ENCODE data around the gene CRYL1. TPM values are rescaled to one million over a fixed set of nuclear protein-coding genes. Genes with fewer than 3 reads are reported as not detected.

Gene CRYL1
- total and polyA plus RNA-seq, 2 donors (not counting 1 experiment from before 2014, with no cell fraction given) = 6.5 to 15.1 TPM

- Mint-ChIP-seq H3K27me3 (peaks cover 17% of the 10 kb centered on the region), H3K4me3 (no peak overlapping the region), H3K9me3 (ENCODE audit: insufficient read depth) (no peaks in the 10 kb centered on the region), H3K4me1 (no peaks in the 10 kb centered on the region), H3K27ac (no peak overlapping the region)
- ChIA-PET CTCF (no interaction called here), POLR2A (no interaction called here)
- DNase-seq (no peak), ATAC-seq (ENCODE audit: low read depth) (no peak)
- Histone ChIP-seq H3K4me3 (ENCODE audit: control extremely low read depth in 1 of 5, extremely low read depth in 1 of 5, insufficient read depth in 1 of 5, low read depth in 2 of 5, low read length in 4 of 5) (no peak overlapping the region), H3K9ac (ENCODE audit: low read length) (no peak overlapping the region), H3K27ac (ENCODE audit: low read length in 2 of 2) (no peak overlapping the region), H3K79me2 (ENCODE audit: control insufficient read depth, insufficient read depth, low read length) (no peaks in the 10 kb centered on the region), H3K9me3 (ENCODE audit: control extremely low read depth in 1 of 3, control insufficient read depth in 2 of 3, insufficient read depth in 1 of 3, low read length in 2 of 3) (no peaks in the 10 kb centered on the region), H4K20me1 (ENCODE audit: control insufficient read depth, insufficient read depth, low read length, poor library complexity, severe bottlenecking) (no peaks in the 10 kb centered on the region), H3K4me2 (replicated peaks; ENCODE audit: low read depth, low read length, poor library complexity, severe bottlenecking) (no peak overlapping the region), H2AFZ (ENCODE audit: insufficient read depth, low read depth, low read length, poor library complexity, severe bottlenecking) (no peak overlapping the region), H3K36me3 (replicated peaks in 1 of 2; ENCODE audit: control extremely low read depth in 1 of 2, control insufficient read depth in 1 of 2, extremely low read depth in 1 of 2, insufficient read depth in 2 of 2, low read length in 1 of 2) (no peaks in the 10 kb centered on the region), H3K4me1 (ENCODE audit: control insufficient read depth in 2 of 2, insufficient read depth in 2 of 2, low read length in 2 of 2) (no peaks in the 10 kb centered on the region), H3K27me3 (replicated peaks in 1 of 4; ENCODE audit: control extremely low read depth in 1 of 4, control insufficient read depth in 3 of 4, insufficient read depth in 4 of 4, low read length in 3 of 4) (no peaks in the 10 kb centered on the region)
- TF ChIP-seq EZH2 (IDR thresholded peaks at IDR 0.05; ENCODE audit: borderline replicate concordance, insufficient read depth, low read depth, low read length, poor library complexity, severe bottlenecking) (no peak), CTCF (IDR thresholded peaks at IDR 0.05) (no peak)
- 95% methylated on average over 4 of the region's 5 CpGs for WGBS (ENCODE audit: insufficient coverage)
- intact Hi-C loops (cut with micrococcal nuclease) = no loop called here
These were observed 166.3 kb downstream of the CRYL1 start for GRCh38 chr13:20359335-20359734.

- no peak overlapping the region for H3K27ac Mint-ChIP-seq
- POLR2A ChIA-PET = no interaction called here
- H3K4me3 ChIP-seq (ENCODE audit: control extremely low read depth in 1 of 5, extremely low read depth in 1 of 5, insufficient read depth in 1 of 5, low read depth in 2 of 5, low read length in 4 of 5) = no peak overlapping the region
These were observed 167.6 kb downstream of the CRYL1 start for GRCh38 chr13:20358022-20358421.

More at GRCh38 chr13:20358022-20358421, 167.6 kb downstream of the CRYL1 start:
- H3K4me1 ChIP-seq (ENCODE audit: control insufficient read depth in 2 of 2, insufficient read depth in 2 of 2, low read length in 2 of 2) = no peaks in the 10 kb centered on the region
- Mint-ChIP-seq H3K4me1 (no peaks in the 10 kb centered on the region), H3K9me3 (ENCODE audit: insufficient read depth) (no peaks in the 10 kb centered on the region), H3K4me3 (no peak overlapping the region), H3K27me3 (peaks cover 15% of the 10 kb centered on the region)
- no peaks in the 10 kb centered on the region for H3K36me3 ChIP-seq (replicated peaks in 1 of 2; ENCODE audit: control extremely low read depth in 1 of 2, control insufficient read depth in 1 of 2, extremely low read depth in 1 of 2, insufficient read depth in 2 of 2, low read length in 1 of 2)
- no peak overlapping the region for H2AFZ ChIP-seq (ENCODE audit: insufficient read depth, low read depth, low read length, poor library complexity, severe bottlenecking)
- TF ChIP-seq CTCF (IDR thresholded peaks at IDR 0.05) = no peak
- TF ChIP-seq EZH2 (IDR thresholded peaks at IDR 0.05; ENCODE audit: borderline replicate concordance, insufficient read depth, low read depth, low read length, poor library complexity, severe bottlenecking) = no peak
- H4K20me1 ChIP-seq (ENCODE audit: control insufficient read depth, insufficient read depth, low read length, poor library complexity, severe bottlenecking) = no peaks in the 10 kb centered on the region
- ATAC-seq (ENCODE audit: low read depth) = no peak
- WGBS (ENCODE audit: insufficient coverage) = 93% methylated on average over 8 of the region's 8 CpGs
- no peaks in the 10 kb centered on the region for H3K79me2 ChIP-seq (ENCODE audit: control insufficient read depth, insufficient read depth, low read length)
- no peak overlapping the region for H3K4me2 ChIP-seq (replicated peaks; ENCODE audit: low read depth, low read length, poor library complexity, severe bottlenecking)
- no peaks in the 10 kb centered on the region for H3K27me3 ChIP-seq (replicated peaks in 1 of 4; ENCODE audit: control extremely low read depth in 1 of 4, control insufficient read depth in 3 of 4, insufficient read depth in 4 of 4, low read length in 3 of 4)
- no peak for DNase-seq
- intact Hi-C loops (cut with micrococcal nuclease) = no loop called here
- no peak overlapping the region for H3K9ac ChIP-seq (ENCODE audit: low read length)
- no peaks in the 10 kb centered on the region for H3K9me3 ChIP-seq (ENCODE audit: control extremely low read depth in 1 of 3, control insufficient read depth in 2 of 3, insufficient read depth in 1 of 3, low read length in 2 of 3)
- H3K27ac ChIP-seq (ENCODE audit: low read length in 2 of 2) = no peak overlapping the region
- CTCF ChIA-PET = no interaction called here
